NCI-H146 treated with DMSO at 0.1 percent for 48 hours (cell line): ENCODE data around the gene GRK5.
"Not testable (repeated sequence)": the region's sequence is repeated elsewhere in the genome, so short reads cannot be mapped to it uniquely, and the experiment has no call there.

Source experiments
- DNase-seq: peaks from one replicate; lab custom pipeline; 2025; ENCODE audit not compliant: unreplicated experiment; lab: John Stamatoyannopoulos, UW

The GRK5 gene

DNA sequence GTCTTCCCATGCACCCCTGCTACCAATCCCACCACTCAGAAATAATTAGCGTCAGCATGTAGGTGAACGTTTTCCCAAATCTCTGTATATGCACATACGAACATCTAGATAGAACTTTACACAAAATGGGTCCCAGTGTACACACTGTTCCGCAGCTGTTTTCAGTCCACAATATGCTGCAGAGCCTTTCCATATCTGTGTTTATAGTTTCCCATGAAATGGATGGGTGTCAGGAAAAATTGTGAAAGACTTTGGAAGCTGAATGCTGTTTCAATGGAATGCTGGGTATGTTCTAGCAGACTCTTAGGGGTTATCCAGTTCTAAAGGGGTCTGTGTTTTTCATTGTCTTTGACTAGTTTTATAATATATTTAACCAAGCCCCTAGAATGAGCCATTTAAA, 13.8 kb downstream of the GRK5 start:
- DNase-seq: no peak

DNA sequence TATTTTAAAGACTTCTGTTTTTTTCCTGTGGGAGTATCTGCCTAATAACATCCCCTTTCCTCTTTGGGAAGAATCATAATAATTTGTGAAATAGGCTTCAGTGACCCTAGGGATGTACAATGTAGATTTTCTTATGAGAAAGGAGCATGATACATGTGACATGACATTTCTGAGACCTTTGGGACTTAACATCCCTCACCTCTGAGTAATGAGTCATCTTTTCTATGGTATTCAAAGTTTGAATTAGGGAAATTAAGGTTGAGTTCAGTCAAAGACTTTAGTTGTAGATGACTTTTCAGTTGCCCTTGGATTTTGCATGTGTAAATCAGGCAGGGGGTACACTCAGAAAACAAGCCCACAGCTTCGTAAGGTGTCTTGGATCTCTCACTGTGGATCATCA, 14.3 kb downstream of the GRK5 start:
- no peak for DNase-seq

DNA sequence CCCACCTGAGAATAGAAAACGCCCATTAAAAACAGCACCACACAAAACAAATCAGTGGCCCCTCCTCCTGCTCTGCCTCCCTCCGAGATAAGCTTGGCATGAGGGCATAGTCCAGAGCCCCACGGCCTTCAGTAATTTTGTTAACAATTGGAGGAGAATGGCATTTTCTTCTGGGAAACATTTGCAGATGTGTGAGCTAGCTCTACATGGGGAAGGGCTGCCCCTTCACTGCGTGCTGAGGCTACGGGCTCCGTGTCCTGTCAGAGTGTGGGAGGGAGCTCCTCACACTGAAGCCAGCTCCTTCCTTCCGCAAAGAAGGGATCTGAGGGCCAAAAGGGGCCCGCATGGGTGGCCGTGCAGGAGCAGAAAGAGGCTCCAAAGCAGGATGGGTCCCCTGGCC, 15.2 kb downstream of the GRK5 start:
- DNase-seq: no peak

DNA sequence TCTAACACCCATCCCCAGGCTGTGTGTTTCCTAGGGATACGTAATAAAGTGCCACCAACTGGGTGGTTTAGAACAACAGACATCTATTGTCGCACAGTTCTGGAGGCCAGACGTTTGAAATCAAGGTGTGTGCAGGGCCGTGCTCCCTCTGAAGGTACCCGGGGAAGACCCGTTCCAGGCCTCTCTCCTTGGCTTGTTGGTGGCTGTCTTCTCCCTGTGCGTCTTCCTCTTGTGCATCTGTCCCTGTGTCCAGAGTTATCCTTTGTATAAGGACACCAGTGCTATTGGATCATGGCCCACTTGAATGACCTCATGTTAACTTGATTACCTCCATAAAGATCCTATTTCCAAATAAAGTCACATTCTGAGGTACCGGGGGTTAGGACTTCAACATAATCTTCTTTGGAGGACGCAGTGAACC, 15.6 kb downstream of the GRK5 start:
- no peak for DNase-seq

DNA sequence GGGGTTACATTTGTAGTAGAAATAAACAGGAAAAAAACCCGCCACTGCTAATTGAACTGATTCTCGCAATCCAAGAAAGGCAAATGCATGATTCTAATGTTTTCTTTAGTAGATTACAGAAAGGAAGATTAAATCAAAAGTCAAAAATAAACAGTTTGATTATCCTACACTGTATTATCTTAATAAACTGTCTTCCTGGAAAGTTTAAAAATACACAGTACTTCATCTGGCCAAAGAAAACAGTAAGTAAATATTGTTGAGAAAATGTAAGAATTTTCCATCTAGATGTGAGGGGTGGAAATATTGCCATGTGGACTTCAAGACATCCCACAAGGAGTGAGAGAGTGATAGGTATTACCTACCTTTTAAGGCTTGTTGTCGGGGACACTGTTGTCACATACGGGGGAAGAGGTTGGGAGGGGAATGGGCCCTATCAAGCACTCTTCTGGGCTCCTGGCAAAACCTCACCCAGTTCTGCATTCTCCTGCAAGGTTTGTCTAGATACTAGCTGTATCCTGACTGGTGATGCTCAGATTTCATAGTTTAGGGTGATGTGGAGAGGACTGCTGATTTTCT, 17.8 kb downstream of the GRK5 start:
- no peak for DNase-seq

DNA sequence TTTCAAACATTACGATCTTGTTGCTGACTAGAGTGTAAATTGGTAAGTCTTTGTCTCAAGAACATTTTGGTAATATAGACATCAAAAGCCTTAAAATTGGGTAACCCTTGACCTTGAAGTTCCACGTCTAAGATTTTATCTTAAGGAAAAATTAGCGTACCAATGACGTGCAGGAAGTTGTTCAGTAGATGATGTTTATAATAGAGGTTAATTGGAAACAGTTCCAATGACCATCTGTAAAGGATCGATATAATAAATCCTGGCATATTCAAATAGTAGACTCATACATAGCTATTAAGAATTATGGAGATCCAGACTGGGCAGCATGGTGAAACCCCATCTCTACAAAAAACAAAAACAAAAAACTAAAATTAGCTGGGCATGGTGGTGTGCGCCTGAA, 20.5 kb downstream of the GRK5 start:
- no peak for DNase-seq

DNA sequence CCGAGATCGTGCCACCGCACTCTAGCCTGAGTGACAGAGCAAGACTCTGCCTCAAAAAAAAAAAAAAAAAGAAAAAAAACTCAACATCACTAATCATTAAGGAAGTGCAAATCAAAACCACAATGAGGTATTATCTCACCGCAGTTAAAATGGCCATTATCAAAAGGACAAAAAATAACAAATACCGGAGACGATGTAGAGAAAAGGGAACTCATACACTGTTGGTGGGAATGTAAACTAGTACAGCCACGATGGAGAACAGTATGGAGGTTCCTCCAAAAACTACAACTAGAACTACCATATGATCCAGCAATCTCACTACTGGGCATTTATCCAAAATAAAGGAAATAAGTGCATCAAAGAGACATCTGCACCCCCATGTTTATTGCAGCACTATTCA, 24.3 kb downstream of the GRK5 start:
- DNase-seq: no peak

DNA sequence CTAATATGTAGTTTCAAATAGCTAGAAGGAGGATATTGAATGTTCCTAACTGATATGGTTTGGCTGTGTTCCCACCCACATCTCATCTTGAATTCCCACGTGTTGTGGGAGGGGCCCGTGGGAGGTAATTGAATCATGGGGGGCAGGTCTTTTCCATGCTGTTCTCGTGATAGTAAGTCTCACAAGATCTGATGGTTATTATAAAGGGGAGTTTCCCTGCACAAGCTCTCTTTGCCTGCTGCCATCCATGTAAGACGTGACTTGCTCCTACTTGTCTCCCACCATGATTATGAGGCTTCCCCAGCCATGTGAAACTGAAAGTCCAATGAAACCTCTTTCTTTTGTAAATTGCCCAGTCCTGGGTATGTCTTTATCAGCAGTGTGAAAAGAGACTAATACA, 25.1 kb downstream of the GRK5 start:
- not testable (repeated sequence) for DNase-seq

DNA sequence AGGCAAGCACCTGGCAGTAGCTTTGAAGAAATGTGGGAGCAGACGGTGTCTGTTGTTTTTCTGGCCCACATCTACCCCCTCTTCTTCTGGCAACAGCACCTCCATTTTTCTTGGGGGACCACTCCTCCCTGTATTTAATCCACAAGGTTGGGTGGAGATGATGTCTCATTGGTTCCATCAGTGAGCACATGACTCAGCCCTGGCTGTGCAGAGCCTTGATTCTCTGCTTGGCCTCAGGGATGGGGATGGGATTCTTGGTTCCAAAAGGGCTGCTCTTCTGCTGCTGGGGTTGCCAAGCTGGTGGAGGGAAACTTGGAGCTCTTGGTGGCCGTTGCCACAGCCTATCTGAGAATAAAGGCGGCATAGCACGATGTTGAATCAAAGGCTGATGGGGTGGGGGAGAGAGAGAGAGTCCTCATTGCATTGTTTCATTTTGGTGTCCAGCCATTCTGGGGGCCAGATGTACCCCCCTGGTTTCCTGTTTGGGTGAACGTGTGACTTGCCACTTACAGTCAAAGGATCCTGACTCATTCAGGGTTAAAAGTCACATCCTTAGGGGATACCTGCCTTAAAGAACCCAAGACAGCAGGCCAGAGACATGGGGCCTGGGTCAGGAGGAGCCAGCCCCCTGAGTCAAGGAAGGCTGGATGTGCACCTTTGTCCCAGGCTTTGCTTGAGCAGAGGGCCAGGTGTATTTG, 25.9 kb downstream of the GRK5 start:
- no peak for DNase-seq

DNA sequence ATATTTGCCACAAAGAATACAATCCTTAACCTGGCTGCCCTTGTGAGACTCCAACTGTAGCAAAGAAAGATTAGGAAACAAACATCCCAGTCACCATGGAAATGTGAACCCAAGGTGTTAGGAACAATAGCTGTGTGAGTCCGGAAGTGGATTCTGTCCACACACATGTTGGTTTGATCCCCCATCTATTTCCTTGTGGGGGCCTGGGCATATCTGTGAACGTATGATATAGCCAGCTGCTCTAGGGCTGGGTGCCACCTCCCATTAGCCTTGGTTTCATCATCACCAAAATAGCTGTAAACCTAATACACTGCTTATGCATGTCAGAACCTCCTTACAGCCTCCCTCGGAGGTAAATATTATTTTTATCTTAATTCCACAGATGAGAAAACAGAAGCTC, 26.4 kb downstream of the GRK5 start:
- DNase-seq: peak; percentile 69

DNA sequence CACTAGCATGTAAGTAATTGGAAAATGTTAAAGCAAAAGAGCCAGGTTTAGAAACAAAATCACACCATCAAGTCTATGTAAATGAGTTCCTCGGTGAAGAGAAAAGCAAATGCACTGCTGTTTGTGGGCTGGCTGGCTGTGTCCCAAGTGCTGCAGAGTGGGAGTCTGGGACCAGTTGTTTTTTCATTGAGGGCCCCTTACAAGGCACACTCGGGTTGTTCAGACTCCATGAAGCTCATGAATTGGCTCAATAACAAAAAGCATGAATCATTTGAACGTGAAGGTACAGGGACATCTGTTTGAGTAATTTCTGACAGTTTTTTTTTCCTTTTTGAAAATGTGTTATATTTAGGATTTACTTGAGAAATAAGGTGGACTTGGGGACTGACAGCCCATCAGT, 28.0 kb downstream of the GRK5 start:
- DNase-seq: no peak

DNA sequence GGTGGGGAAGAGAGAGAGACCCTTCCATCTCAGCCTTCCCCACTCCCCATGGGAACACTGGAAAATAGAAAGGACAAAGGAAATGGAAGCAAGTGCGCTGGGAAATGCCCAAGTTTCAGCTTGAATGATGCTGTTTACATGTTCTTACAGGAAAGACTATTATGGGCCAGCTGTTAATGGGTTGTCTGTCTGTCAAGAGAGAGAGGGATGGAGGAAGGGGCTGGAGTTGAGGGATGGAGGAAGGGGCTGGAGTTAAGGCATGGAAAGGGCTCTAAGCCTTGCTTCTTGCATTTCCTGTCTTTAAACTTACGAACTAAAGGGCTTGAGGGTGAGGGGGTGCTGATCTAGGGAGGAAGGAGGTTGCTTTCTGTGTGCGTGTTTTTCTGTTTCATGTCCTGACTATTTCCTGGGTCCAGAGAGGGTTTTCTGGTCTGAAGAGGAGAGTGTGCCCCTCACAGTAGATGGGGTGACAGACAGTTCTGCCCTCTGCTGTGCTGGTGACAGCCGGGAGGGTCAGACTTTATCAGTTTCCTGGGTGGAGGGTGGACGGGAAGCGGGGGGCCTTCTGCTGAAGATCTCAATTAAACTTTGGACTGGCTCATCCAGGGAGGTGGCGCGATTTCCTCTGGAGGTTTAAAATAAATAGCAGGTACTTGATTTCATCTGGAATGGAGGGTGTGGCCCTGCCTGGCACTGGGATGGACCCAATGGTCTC, 30.5 kb downstream of the GRK5 start:
- DNase-seq: no peak

DNA sequence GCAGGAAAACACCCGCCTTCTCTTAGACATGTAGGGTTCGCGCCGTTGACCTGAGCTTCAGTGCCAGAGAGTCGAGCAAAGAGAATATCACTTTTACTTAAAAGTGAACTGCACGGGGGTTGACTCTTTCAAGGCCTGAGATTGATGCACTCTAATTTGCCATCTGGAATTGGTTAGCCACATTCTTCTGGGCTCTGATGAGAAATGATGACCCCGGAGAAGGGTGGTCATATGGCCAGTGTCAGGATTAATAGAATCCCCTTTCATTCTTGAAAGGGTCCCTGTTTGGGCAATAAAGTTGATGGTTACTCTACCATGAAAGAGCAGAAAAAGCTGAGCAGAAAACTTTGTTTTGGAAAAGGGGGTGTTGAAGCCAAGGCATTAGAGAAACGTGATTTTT, 31.2 kb downstream of the GRK5 start:
- DNase-seq: no peak

DNA sequence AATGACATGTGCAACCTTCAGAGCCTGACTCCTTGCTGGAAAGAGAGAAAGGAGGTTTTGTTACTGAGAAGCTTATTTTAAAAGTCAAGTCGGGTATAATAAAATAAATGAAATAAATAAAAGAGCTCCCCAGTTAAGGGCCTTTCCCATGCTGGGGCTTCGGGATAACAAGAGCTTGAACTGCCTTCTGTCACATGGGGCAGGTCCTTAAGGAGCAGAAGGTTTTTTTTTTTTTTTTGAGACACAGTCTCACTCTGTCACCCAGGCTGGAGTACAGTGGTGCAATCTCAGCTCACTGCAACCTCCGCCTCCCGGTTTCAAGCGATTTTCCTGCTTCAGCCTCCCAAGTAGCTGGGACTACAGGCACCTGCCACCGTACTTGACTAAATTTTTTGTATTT, 31.6 kb downstream of the GRK5 start:
- DNase-seq: not testable (repeated sequence)

DNA sequence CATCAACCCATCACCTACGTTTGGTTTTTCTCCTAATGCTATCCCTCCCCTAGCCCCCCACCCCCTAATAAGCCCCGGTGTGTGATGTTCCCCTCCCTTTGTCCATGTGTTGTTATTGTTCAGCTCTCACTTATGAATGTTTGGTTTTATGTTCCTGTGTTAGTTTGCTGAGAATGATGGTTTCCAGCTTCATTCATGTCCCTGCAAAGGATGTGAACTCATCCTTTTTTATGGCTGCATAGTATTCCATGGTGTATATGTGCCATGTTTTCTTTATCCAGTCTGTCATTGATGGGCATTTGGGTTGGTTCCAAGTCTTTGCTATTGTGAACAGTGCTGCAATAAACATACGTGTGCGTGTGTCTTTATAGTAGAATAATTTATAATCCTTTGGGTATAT, 32.3 kb downstream of the GRK5 start:
- not testable (repeated sequence) for DNase-seq

DNA sequence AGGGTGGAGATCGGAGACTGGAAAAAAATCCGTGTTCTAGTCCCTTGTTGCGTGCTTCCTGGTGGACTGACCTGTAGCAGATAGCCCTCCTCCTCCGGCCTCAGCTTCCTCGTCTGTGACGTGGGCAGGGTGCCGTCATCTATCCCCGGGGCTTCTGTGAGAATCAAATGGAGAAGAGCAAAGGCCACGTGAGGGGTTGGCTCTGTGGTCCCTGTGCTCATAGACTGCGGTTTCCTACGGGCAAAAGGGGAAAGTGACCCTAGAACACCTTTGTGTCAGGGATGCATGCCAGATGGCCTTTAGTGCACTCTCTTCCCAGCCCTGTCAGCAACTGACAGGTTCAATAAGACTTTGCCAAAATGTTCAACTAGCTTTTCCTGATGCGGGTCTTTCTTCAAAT, 33.7 kb downstream of the GRK5 start:
- no peak for DNase-seq

DNA sequence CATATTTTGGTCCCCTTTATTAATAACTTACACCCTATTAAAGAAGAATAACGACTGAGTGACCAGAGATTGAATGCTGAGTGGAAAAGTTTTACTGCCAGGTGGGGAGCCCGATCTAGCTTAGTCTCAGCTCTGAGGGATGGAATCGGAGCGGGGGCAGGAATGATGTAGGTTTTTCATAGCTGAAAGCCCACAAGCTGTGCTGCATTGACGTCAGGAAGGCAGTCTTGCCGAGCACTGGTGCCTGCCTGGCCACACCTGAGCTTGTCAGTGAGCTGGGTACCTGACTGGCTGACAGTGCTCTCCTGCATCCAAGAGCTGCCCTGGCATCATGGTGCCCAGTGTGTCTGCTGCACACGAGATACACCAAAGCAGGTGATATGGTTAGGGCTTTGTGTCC, 34.8 kb downstream of the GRK5 start:
- no peak for DNase-seq

DNA sequence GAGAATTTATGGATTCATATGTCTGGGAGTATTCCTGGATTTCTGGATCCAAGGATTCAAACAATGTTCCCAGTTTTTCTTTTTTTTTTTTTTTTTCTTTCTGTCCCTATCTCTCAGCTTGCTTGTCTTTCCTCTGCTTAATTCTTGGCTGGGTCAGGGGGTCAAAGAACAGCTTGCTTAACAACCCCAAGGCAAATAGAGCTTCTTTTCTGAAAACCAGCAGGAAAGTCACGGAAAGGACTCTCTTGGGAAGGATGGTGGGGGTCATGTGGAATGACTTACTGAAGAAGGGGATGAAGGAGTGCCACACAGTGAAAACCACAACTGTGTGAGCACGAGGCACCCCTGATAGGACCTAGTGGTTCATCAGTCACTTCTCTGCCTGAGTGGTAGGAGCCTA, 36.1 kb downstream of the GRK5 start:
- DNase-seq: no peak

DNA sequence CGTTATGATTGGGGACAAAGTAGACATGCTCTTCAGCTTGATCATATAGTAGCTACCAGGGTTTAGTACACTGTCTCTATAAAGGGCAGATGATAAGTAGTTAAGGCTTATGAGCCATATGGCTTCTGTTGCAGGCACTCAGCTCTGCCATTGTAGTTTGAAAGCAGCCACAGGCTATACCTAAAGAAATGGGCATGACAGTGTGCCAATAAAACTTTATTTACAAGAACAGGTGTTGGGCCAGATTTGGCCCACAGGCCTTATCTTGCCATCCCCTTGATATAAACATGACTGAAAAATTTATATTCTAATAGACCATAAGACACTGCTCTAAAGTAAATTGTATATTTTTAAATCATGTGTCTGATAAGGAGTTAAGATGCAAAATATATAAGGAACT, 36.6 kb downstream of the GRK5 start:
- DNase-seq: no peak

DNA sequence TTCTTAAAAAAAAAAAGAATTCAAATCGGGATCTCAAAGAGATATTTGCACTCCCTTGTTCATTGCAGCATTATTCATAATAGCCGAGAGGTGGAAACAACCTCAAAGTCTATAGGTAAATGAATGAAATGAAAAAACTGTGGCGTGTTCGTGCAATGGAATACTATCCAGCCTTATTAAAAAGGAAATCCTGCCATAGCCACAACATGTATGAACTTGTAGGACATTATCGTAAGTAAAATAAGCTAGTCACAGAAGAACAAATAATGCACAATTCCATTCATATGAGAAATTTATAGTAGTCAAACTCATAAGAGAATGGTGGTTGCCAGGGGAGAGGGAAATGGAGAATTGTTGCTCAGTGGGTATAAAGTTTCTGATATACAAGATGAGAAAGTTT, 37.9 kb downstream of the GRK5 start:
- no peak for DNase-seq

DNA sequence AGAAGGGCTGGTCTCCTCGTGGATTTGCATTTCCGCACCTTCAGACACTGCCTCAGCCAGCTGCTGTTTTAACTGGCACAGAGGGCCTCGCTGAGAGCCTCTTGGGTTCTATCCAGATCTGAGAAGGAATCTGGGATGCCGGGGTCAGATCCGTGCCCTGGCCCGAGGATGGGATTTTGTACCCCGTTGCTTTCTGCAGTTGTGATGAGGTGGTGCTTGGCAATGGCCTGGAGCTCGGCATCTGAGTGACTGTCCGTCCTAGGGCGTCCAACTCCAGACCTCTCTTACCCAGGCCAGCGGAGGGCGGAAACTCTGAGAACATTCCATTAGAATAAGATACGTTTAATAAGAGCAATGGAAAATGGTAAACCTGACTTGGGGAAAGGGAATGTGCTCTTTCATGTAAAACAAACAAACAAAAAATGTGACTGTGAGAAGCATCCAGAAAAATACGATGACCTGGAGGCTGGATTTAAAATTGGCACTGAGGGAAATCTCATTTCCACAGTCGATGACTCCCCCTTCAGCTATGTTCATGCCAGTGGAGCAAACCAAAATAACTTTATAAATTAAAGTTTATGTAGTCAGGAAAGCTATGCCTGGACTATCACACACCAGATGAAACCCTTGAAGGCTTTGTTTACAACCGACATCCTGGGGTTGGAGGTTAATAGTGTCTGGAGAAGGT, 39.6 kb downstream of the GRK5 start:
- DNase-seq: no peak

DNA sequence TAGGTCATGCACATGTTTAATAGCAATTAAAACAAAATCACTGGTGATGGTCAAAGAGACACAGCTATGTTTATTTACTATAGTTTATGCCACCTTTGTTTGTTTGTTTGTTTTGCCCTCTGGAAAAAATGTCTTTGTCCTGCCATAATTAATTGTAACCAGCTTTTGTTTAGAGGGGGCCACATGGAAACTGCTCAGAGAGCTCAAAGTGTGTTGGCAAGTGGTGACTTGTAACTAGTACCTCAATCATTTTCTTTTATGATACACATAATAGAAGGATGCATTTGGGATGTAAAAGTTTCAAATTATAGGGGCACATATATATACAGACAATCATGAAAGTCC, 40.2 kb downstream of the GRK5 start:
- no peak for DNase-seq
